ENCODE measurements around the gene CCDC28B. TPM values are rescaled to one million over a fixed set of nuclear protein-coding genes. Genes with fewer than 3 reads are reported as not detected.

The CCDC28B gene
- 1.1 to 2.1 TPM (median 1.3 TPM) in 5 replicates for total RNA-seq (2022; extraction: Qiagen RNA extraction; ENCODE audit: low read depth)

GRCh38 chr1:32200226-32201010 lies at the start of gene CCDC28B:
TSS of gene CCDC28B (plus strand) at chr1:32200595. CDS start at chr1:32201936, 1,341 bp downstream.

GRCh38 chr1:32179443-32180185 lies 20.8 kb upstream of the CCDC28B start, which contains the start of gene TXLNA:
TSS of gene TXLNA (plus strand) at chr1:32179675. CDS start at chr1:32180346, 671 bp downstream.

GRCh38 chr1:32205401-32206370 lies 5.3 kb downstream of the CCDC28B start, which contains the start of gene IQCC:
TSS of gene IQCC (plus strand) at chr1:32205671. CDS start at chr1:32205682, 11 bp downstream.

GRCh38 chr1:32208891-32209328 lies 8.5 kb downstream of the CCDC28B start, which contains the start of gene DCDC2B:
TSS of gene DCDC2B (plus strand) at chr1:32209089. CDS start at chr1:32209094, 5 bp downstream.

GRCh38 chr1:32221980-32222755 lies 21.8 kb downstream of the CCDC28B start, which contains the start of the genes EIF3I and TMEM234:
TSS of gene EIF3I (plus strand) at chr1:32222407. CDS start at chr1:32222442, 35 bp downstream.
TSS of gene TMEM234 (minus strand) at chr1:32222353. CDS start at chr1:32222322, 31 bp downstream.

GRCh38 chr1:32246888-32247273 lies 46.5 kb downstream of the CCDC28B start, which contains the start of gene FAM167B:
TSS of gene FAM167B (plus strand) at chr1:32247222. CDS start at chr1:32247422, 200 bp downstream.

GRCh38 chr1:32250893-32251716 lies 50.7 kb downstream of the CCDC28B start, which contains the start of gene LCK:
TSS of gene LCK (plus strand) at chr1:32251265. CDS start at chr1:32274330, 23,065 bp downstream.

Other genes starting within 250 kb of the CCDC28B start
- 116 to 144 TPM (median 131 TPM) in 5 replicates for gene KHDRBS1, start 186.7 kb upstream of the CCDC28B start, total RNA-seq (2022; extraction: Qiagen RNA extraction; ENCODE audit: low read depth)
- gene TMEM39B, start 127.7 kb upstream of the CCDC28B start, total RNA-seq (2022; extraction: Qiagen RNA extraction; ENCODE audit: low read depth), result 8.2 to 14.0 TPM (median 10.6 TPM) in 5 replicates
- 14.4 to 16.7 TPM (median 15.1 TPM) in 5 replicates for gene KPNA6, start 92.5 kb upstream of the CCDC28B start, total RNA-seq (2022; extraction: Qiagen RNA extraction; ENCODE audit: low read depth)
- gene TXLNA, start 20.9 kb upstream of the CCDC28B start, total RNA-seq (2022; extraction: Qiagen RNA extraction; ENCODE audit: low read depth), result 26.1 to 30.7 TPM (median 27.5 TPM) in 5 replicates
- gene IQCC, start 5.1 kb downstream of the CCDC28B start, total RNA-seq (2022; extraction: Qiagen RNA extraction; ENCODE audit: low read depth), result 1.7 to 2.1 TPM (median 2.0 TPM) in 5 replicates
- gene DCDC2B, start 8.5 kb downstream of the CCDC28B start, total RNA-seq (2022; extraction: Qiagen RNA extraction; ENCODE audit: low read depth), result not detected in 5 replicates
- 6.6 to 9.4 TPM (median 7.4 TPM) in 5 replicates for gene TMEM234, start 21.8 kb downstream of the CCDC28B start, total RNA-seq (2022; extraction: Qiagen RNA extraction; ENCODE audit: low read depth)
- gene EIF3I, start 21.8 kb downstream of the CCDC28B start, total RNA-seq (2022; extraction: Qiagen RNA extraction; ENCODE audit: low read depth), result 269 to 289 TPM (median 275 TPM) in 5 replicates
- gene FAM167B, start 46.6 kb downstream of the CCDC28B start, total RNA-seq (2022; extraction: Qiagen RNA extraction; ENCODE audit: low read depth), result 0.32 to 0.75 TPM (median 0.38 TPM) in 5 replicates
- gene LCK, start 50.7 kb downstream of the CCDC28B start, total RNA-seq (2022; extraction: Qiagen RNA extraction; ENCODE audit: low read depth), result 0.06 TPM in 1 of 5 replicates, not detected in the others
- 50.9 to 56.2 TPM (median 54.5 TPM) in 5 replicates for gene HDAC1, start 91.5 kb downstream of the CCDC28B start, total RNA-seq (2022; extraction: Qiagen RNA extraction; ENCODE audit: low read depth)
- gene MARCKSL1, start 135.6 kb downstream of the CCDC28B start, total RNA-seq (2022; extraction: Qiagen RNA extraction; ENCODE audit: low read depth), result 57.0 to 70.3 TPM (median 65.5 TPM) in 5 replicates
- gene FAM229A, start 161.9 kb downstream of the CCDC28B start, total RNA-seq (2022; extraction: Qiagen RNA extraction; ENCODE audit: low read depth), result 2.7 to 4.6 TPM (median 3.3 TPM) in 5 replicates
- 0.14 TPM in 1 of 5 replicates, not detected in the others for gene TSSK3, start 161.9 kb downstream of the CCDC28B start, total RNA-seq (2022; extraction: Qiagen RNA extraction; ENCODE audit: low read depth)
- gene BSDC1, start 193.8 kb downstream of the CCDC28B start, total RNA-seq (2022; extraction: Qiagen RNA extraction; ENCODE audit: low read depth), result 17.8 to 20.3 TPM (median 19.8 TPM) in 5 replicates